Measurements from ENCODE around the gene GPR162. TPM values are rescaled to one million over a fixed set of nuclear protein-coding genes. Genes with fewer than 3 reads are reported as not detected.
A peak's percentile ranks its signal among the peaks of the same experiment; 100 is the strongest.

Gene GPR162
- total RNA-seq, 1 experiment from 2014 or later, result 18.3 TPM

- POLR2A ChIA-PET (ENCODE audit: low non-redundant PET), result no interaction called here
- no peak for DNase-seq (ENCODE audit: low spot score)
- CTCF ChIA-PET, result interaction anchor here (2.9 kb wide), 1 partner anchor 18 kb away, joined by 13 read pairs; the partner anchor contains the start of gene SPSB2
- BruUV-seq (replicated peaks), result no TSS peak
- Histone ChIP-seq H3K4me1 (ENCODE audit: insufficient read depth, low read length, poor library complexity, severe bottlenecking) (peaks cover 20% of the 10 kb centered on the region), H3K9me3 (ENCODE audit: low read depth, low read length, poor library complexity, severe bottlenecking) (no peaks in the 10 kb centered on the region), H3K27me3 (replicated peaks; ENCODE audit: insufficient read depth, low read depth, low read length, poor library complexity) (no peaks in the 10 kb centered on the region), H3K36me3 (ENCODE audit: insufficient read depth, low read length, poor library complexity, severe bottlenecking) (peaks cover 50% of the 10 kb centered on the region), H3K27ac (ENCODE audit: low read depth, low read length, poor library complexity, severe bottlenecking) (peak overlapping the region; percentile 14), H3K4me3 (ENCODE audit: low read depth, low read length, poor library complexity, severe bottlenecking) (no peak overlapping the region)
- intact Hi-C loops (cut with micrococcal nuclease; ENCODE audit: unreplicated experiment), result no loop called here
- TF ChIP-seq CTCF (conservative IDR thresholded peaks at IDR 0.05; ENCODE audit: low read depth, low read length), result no peak
- no peak for TF ChIP-seq EZH2 (IDR thresholded peaks at IDR 0.05; ENCODE audit: borderline replicate concordance, low read depth, low read length, poor library complexity, severe bottlenecking)
These were observed 32.4 kb downstream of the GPR162 start for GRCh38 chr12:6854036-6854435.

GRCh38 chr12:6855322-6855721, 33.7 kb downstream of the GPR162 start:
- POLR2A ChIA-PET (ENCODE audit: low non-redundant PET), result no interaction called here

GRCh38 chr12:6858799-6859198, 37.2 kb downstream of the GPR162 start:
- CTCF ChIA-PET, result no interaction called here
- Histone ChIP-seq H3K9me3 (ENCODE audit: low read depth, low read length, poor library complexity, severe bottlenecking) (no peaks in the 10 kb centered on the region), H3K27ac (ENCODE audit: low read depth, low read length, poor library complexity, severe bottlenecking) (no peak overlapping the region), H3K4me1 (ENCODE audit: insufficient read depth, low read length, poor library complexity, severe bottlenecking) (peaks cover 3% of the 10 kb centered on the region), H3K27me3 (replicated peaks; ENCODE audit: insufficient read depth, low read depth, low read length, poor library complexity) (no peaks in the 10 kb centered on the region), H3K4me3 (ENCODE audit: low read depth, low read length, poor library complexity, severe bottlenecking) (no peak overlapping the region), H3K36me3 (ENCODE audit: insufficient read depth, low read length, poor library complexity, severe bottlenecking) (peaks cover 79% of the 10 kb centered on the region)
- POLR2A ChIA-PET (ENCODE audit: low non-redundant PET), result no interaction called here
- TF ChIP-seq CTCF (conservative IDR thresholded peaks at IDR 0.05; ENCODE audit: low read depth, low read length), result no peak
- no peak for TF ChIP-seq EZH2 (IDR thresholded peaks at IDR 0.05; ENCODE audit: borderline replicate concordance, low read depth, low read length, poor library complexity, severe bottlenecking)
- intact Hi-C loops (cut with micrococcal nuclease; ENCODE audit: unreplicated experiment), result no loop called here
- no peak for DNase-seq (ENCODE audit: low spot score)
- BruUV-seq (replicated peaks), result no TSS peak

More at GRCh38 chr12:6855322-6855721, 33.7 kb downstream of the GPR162 start:
- no peak for DNase-seq (ENCODE audit: low spot score)
- no TSS peak for BruUV-seq (replicated peaks)
- H3K4me3 ChIP-seq (ENCODE audit: low read depth, low read length, poor library complexity, severe bottlenecking), result no peak overlapping the region
- peaks cover 12% of the 10 kb centered on the region for H3K4me1 ChIP-seq (ENCODE audit: insufficient read depth, low read length, poor library complexity, severe bottlenecking)
- CTCF ChIA-PET, result no interaction called here
- no peaks in the 10 kb centered on the region for H3K9me3 ChIP-seq (ENCODE audit: low read depth, low read length, poor library complexity, severe bottlenecking)
- H3K27me3 ChIP-seq (replicated peaks; ENCODE audit: insufficient read depth, low read depth, low read length, poor library complexity), result no peaks in the 10 kb centered on the region
- intact Hi-C loops (cut with micrococcal nuclease; ENCODE audit: unreplicated experiment), result no loop called here
- TF ChIP-seq EZH2 (IDR thresholded peaks at IDR 0.05; ENCODE audit: borderline replicate concordance, low read depth, low read length, poor library complexity, severe bottlenecking) (no peak), CTCF (conservative IDR thresholded peaks at IDR 0.05; ENCODE audit: low read depth, low read length) (no peak)
- H3K36me3 ChIP-seq (ENCODE audit: insufficient read depth, low read length, poor library complexity, severe bottlenecking), result peaks cover 47% of the 10 kb centered on the region
- no peak overlapping the region for H3K27ac ChIP-seq (ENCODE audit: low read depth, low read length, poor library complexity, severe bottlenecking)

Measured in A673 (cell line).